Heart left ventricle (tissue), 16 donors: Measurements from ENCODE around the gene DEPDC1B. TPM values are rescaled to one million over a fixed set of nuclear protein-coding genes. Genes with fewer than 3 reads are reported as not detected.

Experiments used
- ATAC-seq, 4 donors: fragments of 200-7000 bp; cut with Tn5 transposase; one replicate each; pipeline ENCODE4 v1.9.1; 2020 to 2022; ENCODE audit warnings: moderate library complexity in 4 of 4, mild to moderate bottlenecking in 3 of 4, moderate number of reproducible peaks in 1 of 4
- DNase-seq, 5 donors: peaks; one replicate each; pipeline ENCODE4 v3.0.0-alpha.2; 2020
- H3K27ac ChIP-seq, 12 donors: fragments of 200-600 bp; sonication (generic) in 4 of 12; one replicate each; pipeline versions ENCODE4 v1.5.0 to v1.8.0; 2016 to 2022; ENCODE audit warnings: mild to moderate bottlenecking in 2 of 12
- H3K27me3 ChIP-seq, 9 donors: fragments of 200-600 bp; sonication (generic) in 2 of 9; one replicate each; pipeline versions ENCODE4 v1.5.1 to v1.8.0; 2016 to 2022; ENCODE audit warnings: mild to moderate bottlenecking in 3 of 9
- H3K36me3 ChIP-seq, 9 donors: fragments of 200-600 bp; sonication (generic) in 2 of 9; one replicate each; pipeline versions ENCODE4 v1.5.0 to v1.8.0; 2018 to 2022; ENCODE audit warnings: mild to moderate bottlenecking in 2 of 9
- H3K4me1 ChIP-seq, 12 donors: fragments of 200-600 bp; sonication (generic) in 4 of 12; one replicate each; pipeline versions ENCODE4 v1.5.0 to v1.8.0; 2016 to 2022; ENCODE audit warnings: mild to moderate bottlenecking in 3 of 12
- H3K4me3 ChIP-seq, 12 donors: fragments of 200-600 bp; sonication (generic) in 4 of 12; one replicate each; pipeline versions ENCODE4 v1.5.0 to v1.8.0; 2017 to 2022; ENCODE audit warnings: mild to moderate bottlenecking in 9 of 12, moderate library complexity in 4 of 12
- H3K9me3 ChIP-seq, 12 donors: fragments of 200-600 bp; sonication (generic) in 4 of 12; one replicate each; pipeline versions ENCODE4 v1.5.0 to v1.8.0; 2016 to 2022; ENCODE audit warnings: mild to moderate bottlenecking in 1 of 12
- POLR2A ChIP-seq, 2 donors: fragments of 450-650 bp; IDR thresholded peaks; one replicate each; pipeline ENCODE4 v1.6.1; 2017; ENCODE audit warnings: antibody characterized with exemption in 2 of 2, mild to moderate bottlenecking in 2 of 2, moderate library complexity in 2 of 2
- WGBS, 4 donors: extraction: QIAGEN DNeasy Blood & Tissue Kit in 2 of 4; methylation state at CpG; one replicate each; pipeline versions ENCODE4 v1.1.5 to v1.1.7; 2013 to 2018; 5-methylcytosine and 5-hydroxymethylcytosine counted together
- intact Hi-C, 10 donors: fragments of 100-400 bp; cut with DNase I; formaldehyde crosslinking; loops; one replicate each; pipeline versions ENCODE4 v1.11.1 to v1.14.2; 2022
- polyA plus RNA-seq, 2 donors: library from polyadenylated mRNA; stranded (reverse); fragments of 200-250 nt; gene quantifications; one replicate each; pipeline ENCODE4 v1.2.3, GENCODE V29; 2013
- total RNA-seq, 9 donors: library from RNA; depleted of rRNA in 2 of 9; stranded (reverse); fragments of >200 nt in 2 of 9; fragmentation: NEBNext Ultra II Directional in 3 of 9; extraction: Animal tissue kit (Norgen Biotek cat#: 25700) in 3 of 9; gene quantifications; one replicate each; pipeline versions ENCODE4 v1.1.0 to v1.2.4, GENCODE V29; 2016 to 2023
- TF ChIP-seq, protein P1 (sequence below), 12 donors: fragments of 200-600 bp; sonication (generic) in 4 of 12; IDR thresholded peaks; one replicate each; pipeline versions ENCODE4 v1.5.0 to v1.8.0; 2018 to 2022; ENCODE audit warnings: antibody characterized with exemption in 12 of 12, mild to moderate bottlenecking in 5 of 12
- donor health status: ischemic (EF 13 %, LVEDD 7.1; RV severe dilation, severe dysfunction).
- donor health status: healthy with polysubstance abuse.
- donor health status: DM: no; HTN: yes; CAD: no.
- donor health status: DM: no; HTN: no; CAD: no.
- donor health status: ischemic (EF 25% LVEDD 6.9; RV normal size, moderate dysfunction).
- donor health status: ischemic (EF 25% LVEDD 5.7; RV mildly dilated, moderate dysfunction).
- donor health status: healthy.
- donor health status: DM: yes; HTN: yes; CAD: no.
- donor health status: ischemic (EF 35%, LVEDD 5.7; RV mildly dilated, moderate dysfunction).
- donor health status: nonischemic (EF 11% LVEDD 7.7; RV severe dilation, severe dysfunction).
- donor health status: DM: yes; HTN: yes; CAD: no.
- donor health status: PGD.
- donor health status: ischemic (EF 29% LVEDD 5.4; RV normal size, mild dysfunction).
- donor health status: nonischemic (EF 23%, LVEDD 6.1; RV moderate dilation, normal function).

The DEPDC1B gene
- total and polyA plus RNA-seq, 11 donors: 0.10 to 3.1 (median 0.31) TPM; not detected in 5

DNA sequence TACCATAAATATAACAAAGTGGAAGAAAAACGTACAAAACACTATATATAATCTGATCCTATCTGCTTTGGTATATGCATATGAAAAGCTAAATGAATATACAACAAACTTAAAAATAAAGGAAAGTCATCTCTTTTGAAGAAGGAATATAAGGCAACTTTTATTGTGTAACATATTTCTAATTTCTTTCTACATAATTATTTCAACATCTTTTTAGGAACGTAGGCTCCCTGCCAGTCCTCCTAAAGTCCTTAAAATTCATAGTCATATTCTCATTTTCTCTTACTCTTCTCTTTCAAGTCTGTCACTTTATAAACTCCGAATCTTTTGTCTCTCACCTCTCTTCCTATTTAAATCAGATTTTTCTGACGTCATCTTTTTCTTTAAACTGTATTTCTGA is 9.6 kb downstream of the DEPDC1B start:
- ATAC-seq (no peak), DNase-seq (no peak)
- Histone ChIP-seq H3K4me1 (no peaks in the 10 kb centered on the region), H3K9me3 (no peaks in the 10 kb centered on the region), H3K27me3 (no peaks in the 10 kb centered on the region), H3K4me3 (no peak overlapping the region), H3K36me3 (no peaks in the 10 kb centered on the region), H3K27ac (no peak overlapping the region)
- WGBS, 4 donors: 81 to 85% (median 83%) methylated on average over 4 of the region's 4 CpGs
- intact Hi-C loops: no loop called here
- TF ChIP-seq POLR2A (IDR thresholded peaks at IDR 0.05): no peak
- TF ChIP-seq, protein P1, sequence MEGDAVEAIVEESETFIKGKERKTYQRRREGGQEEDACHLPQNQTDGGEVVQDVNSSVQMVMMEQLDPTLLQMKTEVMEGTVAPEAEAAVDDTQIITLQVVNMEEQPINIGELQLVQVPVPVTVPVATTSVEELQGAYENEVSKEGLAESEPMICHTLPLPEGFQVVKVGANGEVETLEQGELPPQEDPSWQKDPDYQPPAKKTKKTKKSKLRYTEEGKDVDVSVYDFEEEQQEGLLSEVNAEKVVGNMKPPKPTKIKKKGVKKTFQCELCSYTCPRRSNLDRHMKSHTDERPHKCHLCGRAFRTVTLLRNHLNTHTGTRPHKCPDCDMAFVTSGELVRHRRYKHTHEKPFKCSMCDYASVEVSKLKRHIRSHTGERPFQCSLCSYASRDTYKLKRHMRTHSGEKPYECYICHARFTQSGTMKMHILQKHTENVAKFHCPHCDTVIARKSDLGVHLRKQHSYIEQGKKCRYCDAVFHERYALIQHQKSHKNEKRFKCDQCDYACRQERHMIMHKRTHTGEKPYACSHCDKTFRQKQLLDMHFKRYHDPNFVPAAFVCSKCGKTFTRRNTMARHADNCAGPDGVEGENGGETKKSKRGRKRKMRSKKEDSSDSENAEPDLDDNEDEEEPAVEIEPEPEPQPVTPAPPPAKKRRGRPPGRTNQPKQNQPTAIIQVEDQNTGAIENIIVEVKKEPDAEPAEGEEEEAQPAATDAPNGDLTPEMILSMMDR (IDR thresholded peaks at IDR 0.05): no peak

DNA sequence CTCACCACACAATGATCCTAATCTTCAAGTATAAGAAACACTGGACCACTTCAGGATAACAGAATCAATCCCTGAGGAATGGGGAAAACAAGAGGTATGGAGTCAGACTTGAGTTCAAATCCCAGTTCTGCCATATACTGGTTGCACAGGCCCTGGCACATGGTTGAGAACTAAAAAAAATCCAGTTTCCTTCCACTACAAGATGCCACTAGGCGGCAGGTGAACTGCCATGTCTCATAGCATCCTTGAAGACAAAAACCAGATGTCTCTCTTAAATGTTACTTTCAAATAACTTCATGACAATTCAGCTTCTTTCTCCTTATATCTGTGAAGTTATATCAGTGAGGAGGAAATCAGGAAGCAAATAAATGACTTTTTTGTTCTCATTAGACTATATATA is 11.0 kb downstream of the DEPDC1B start:
- H3K36me3 ChIP-seq: no peaks in the 10 kb centered on the region
- no peak for TF ChIP-seq POLR2A (IDR thresholded peaks at IDR 0.05)
- TF ChIP-seq, protein P1 (IDR thresholded peaks at IDR 0.05): no peak
- WGBS, 4 donors: 94 to 96% (median 96%) methylated on average over 1 of the region's 1 CpG
- no peaks in the 10 kb centered on the region for H3K27me3 ChIP-seq
- no peak for ATAC-seq
- H3K9me3 ChIP-seq: no peaks in the 10 kb centered on the region
- no peaks in the 10 kb centered on the region for H3K4me1 ChIP-seq
- no peak for DNase-seq
- no peak overlapping the region for H3K4me3 ChIP-seq
- intact Hi-C loops: loop anchor here in 2 of 10 donors (10.0 kb wide), 2 partner anchors 1246 to 1456 kb away; no protein-coding TSS in a partner anchor
- no peak overlapping the region for H3K27ac ChIP-seq

DNA sequence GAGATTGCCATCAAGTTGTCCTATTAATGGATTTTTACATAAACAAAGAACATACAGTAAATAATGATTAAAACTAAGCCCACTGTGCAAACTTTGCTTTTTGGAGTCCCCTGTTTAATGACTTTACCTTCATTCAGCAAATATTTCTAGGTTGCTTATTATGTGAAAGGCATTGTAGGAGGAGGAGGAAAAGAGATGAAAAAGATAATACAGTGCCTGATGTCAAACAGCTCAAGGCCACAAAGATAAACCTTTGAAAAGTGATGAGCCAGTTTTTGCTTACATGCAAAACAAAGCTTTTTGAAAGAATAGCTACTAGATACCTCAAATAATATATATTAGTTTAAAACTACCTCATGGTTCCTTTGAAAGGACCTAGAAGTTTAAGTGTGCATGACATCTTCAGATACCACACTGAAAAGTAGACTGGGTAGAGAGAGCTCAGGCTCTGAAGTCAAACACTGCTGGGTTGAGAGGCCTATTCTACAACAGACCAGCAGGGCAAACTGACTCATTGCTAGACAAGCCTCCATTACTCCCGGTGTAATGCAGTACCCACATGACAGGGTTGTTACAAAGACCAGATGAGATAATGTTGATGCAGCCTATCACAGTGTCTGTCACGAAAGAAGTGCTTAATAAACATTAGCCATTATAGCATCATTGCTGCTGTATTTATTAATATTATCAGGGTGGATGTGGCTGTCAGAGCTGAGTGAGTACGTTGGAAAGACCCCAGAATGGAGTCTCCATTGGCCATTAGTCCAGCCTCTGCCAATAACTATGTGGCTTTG is 11.8 kb downstream of the DEPDC1B start:
- Histone ChIP-seq H3K4me3 (no peak overlapping the region), H3K36me3 (no peaks in the 10 kb centered on the region), H3K27ac (no peak overlapping the region), H3K27me3 (no peaks in the 10 kb centered on the region), H3K4me1 (no peaks in the 10 kb centered on the region), H3K9me3 (no peaks in the 10 kb centered on the region)
- DNase-seq: no peak
- intact Hi-C loops: loop anchor here in 2 of 10 donors (10.0 kb wide), 2 partner anchors 1247 to 1457 kb away; no protein-coding TSS in a partner anchor
- no peak for TF ChIP-seq POLR2A (IDR thresholded peaks at IDR 0.05)
- TF ChIP-seq, protein P1 (IDR thresholded peaks at IDR 0.05): no peak
- 52 to 64% (median 58%) methylated on average over 3 of the region's 3 CpGs for WGBS, 4 donors
- no peak for ATAC-seq

DNA sequence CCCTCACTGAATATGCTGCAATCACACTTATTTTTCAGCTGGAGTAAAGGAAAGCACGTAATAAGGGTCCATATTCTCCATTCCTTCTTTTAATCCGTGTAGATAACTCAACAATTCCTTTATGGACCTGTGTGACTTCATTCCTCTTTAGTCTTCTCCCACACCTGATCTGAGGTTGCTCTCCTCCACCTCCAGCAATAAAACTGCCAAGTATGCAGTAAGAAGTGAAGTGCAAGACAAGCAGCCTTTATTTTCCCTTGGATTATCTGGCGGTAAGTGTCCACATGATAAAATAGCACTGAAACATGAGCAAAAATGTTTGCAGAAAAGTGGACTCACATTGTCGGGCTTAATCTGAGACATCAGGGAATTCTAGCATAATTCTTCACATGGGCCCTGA is 13.8 kb downstream of the DEPDC1B start:
- TF ChIP-seq POLR2A (IDR thresholded peaks at IDR 0.05): no peak
- TF ChIP-seq, protein P1 (IDR thresholded peaks at IDR 0.05): no peak
- no peak overlapping the region for H3K4me3 ChIP-seq
- intact Hi-C loops: loop anchor here in 2 of 10 donors (10.0 kb wide), 2 partner anchors 1249 to 1459 kb away; no protein-coding TSS in a partner anchor
- H3K36me3 ChIP-seq: no peaks in the 10 kb centered on the region
- no peaks in the 10 kb centered on the region for H3K4me1 ChIP-seq
- no peak for DNase-seq
- no peak overlapping the region for H3K27ac ChIP-seq
- no peaks in the 10 kb centered on the region for H3K27me3 ChIP-seq
- WGBS, 4 donors: 94 to 99% (median 96%) methylated on average over 4 of the region's 4 CpGs
- peaks cover 0 to 8% (median 0%) of the 10 kb centered on the region in 12 donors for H3K9me3 ChIP-seq
- no peak for ATAC-seq
